Measurements from ENCODE around the gene KIF12. TPM values are rescaled to one million over a fixed set of nuclear protein-coding genes. Genes with fewer than 3 reads are reported as not detected.

Gene KIF12
- total and polyA plus RNA-seq, 2 donors (not counting 1 experiment from before 2014, with no cell fraction given), result not detected

DNA sequence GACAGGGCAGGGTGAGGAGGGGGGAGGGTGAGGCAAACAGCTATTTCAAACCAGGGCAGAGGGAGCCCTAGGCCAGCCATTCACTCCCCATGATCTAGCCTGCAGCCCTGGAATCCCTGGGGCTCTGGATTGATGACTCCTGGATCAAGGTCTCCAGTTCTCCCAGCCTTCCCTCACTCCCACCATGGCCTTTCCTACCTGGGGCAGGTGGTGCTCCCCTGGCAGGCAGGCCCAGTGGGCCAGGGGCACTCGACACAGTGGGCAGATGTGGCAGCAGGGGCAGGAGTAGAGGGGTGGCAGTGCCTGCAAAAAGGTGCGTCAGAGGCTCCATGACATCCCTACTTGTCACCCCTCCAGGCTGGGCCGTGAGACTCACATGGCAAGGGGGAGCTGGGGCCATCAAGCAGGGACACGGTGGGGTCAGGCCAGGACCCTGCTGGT is 6.0 kb downstream of the KIF12 start:
- H3K27me3 Mint-ChIP-seq, result peaks cover 34% of the 10 kb centered on the region

GRCh38 chr9:114092336-114092735 is 6.8 kb downstream of the KIF12 start:
- Histone ChIP-seq H3K79me2 (ENCODE audit: control insufficient read depth, insufficient read depth, low read length) (no peaks in the 10 kb centered on the region), H3K9me3 (ENCODE audit: control extremely low read depth in 1 of 3, control insufficient read depth in 2 of 3, insufficient read depth in 1 of 3, low read length in 2 of 3) (no peaks in the 10 kb centered on the region), H3K36me3 (replicated peaks in 1 of 2; ENCODE audit: control extremely low read depth in 1 of 2, control insufficient read depth in 1 of 2, extremely low read depth in 1 of 2, insufficient read depth in 2 of 2, low read length in 1 of 2) (no peaks in the 10 kb centered on the region), H3K9ac (ENCODE audit: low read length) (no peak overlapping the region), H3K4me3 (ENCODE audit: control extremely low read depth in 1 of 5, extremely low read depth in 1 of 5, insufficient read depth in 1 of 5, low read depth in 2 of 5, low read length in 4 of 5) (no peak overlapping the region), H2AFZ (ENCODE audit: insufficient read depth, low read depth, low read length, poor library complexity, severe bottlenecking) (no peak overlapping the region), H3K4me2 (replicated peaks; ENCODE audit: low read depth, low read length, poor library complexity, severe bottlenecking) (no peak overlapping the region), H3K4me1 (ENCODE audit: control insufficient read depth in 2 of 2, insufficient read depth in 2 of 2, low read length in 2 of 2) (peaks cover 0 to under 1% of the 10 kb centered on the region in 2 donors), H3K27ac (ENCODE audit: low read length in 2 of 2) (no peak overlapping the region), H3K27me3 (replicated peaks in 1 of 4; ENCODE audit: control extremely low read depth in 1 of 4, control insufficient read depth in 3 of 4, insufficient read depth in 4 of 4, low read length in 3 of 4) (peaks cover 0 to 18% (median 2%) of the 10 kb centered on the region in 4 experiments), H4K20me1 (ENCODE audit: control insufficient read depth, insufficient read depth, low read length, poor library complexity, severe bottlenecking) (no peaks in the 10 kb centered on the region)
- WGBS (ENCODE audit: insufficient coverage), result 100% methylated on average over 1 of the region's 4 CpGs
- peaks cover 3% of the 10 kb centered on the region for H3K4me1 Mint-ChIP-seq
- ATAC-seq (ENCODE audit: low read depth) (no peak), DNase-seq (no peak)
- ChIA-PET POLR2A (no interaction called here), CTCF (interaction anchor here (1.4 kb wide), 1 partner anchor 10 kb away, joined by 5 read pairs; no protein-coding TSS in a partner anchor)
- no peaks in the 10 kb centered on the region for H3K9me3 Mint-ChIP-seq (ENCODE audit: insufficient read depth)
- peaks cover 29% of the 10 kb centered on the region for H3K27me3 Mint-ChIP-seq
- TF ChIP-seq CTCF (IDR thresholded peaks at IDR 0.05) (no peak), EZH2 (IDR thresholded peaks at IDR 0.05; ENCODE audit: borderline replicate concordance, insufficient read depth, low read depth, low read length, poor library complexity, severe bottlenecking) (no peak)
- H3K4me3 Mint-ChIP-seq, result no peak overlapping the region
- no peak overlapping the region for H3K27ac Mint-ChIP-seq
- intact Hi-C loops (cut with micrococcal nuclease), result no loop called here

More for the DNA sequence above, 6.0 kb downstream of the KIF12 start:
- Histone ChIP-seq H3K4me2 (replicated peaks; ENCODE audit: low read depth, low read length, poor library complexity, severe bottlenecking) (no peak overlapping the region), H3K9ac (ENCODE audit: low read length) (no peak overlapping the region), H3K27me3 (replicated peaks in 1 of 4; ENCODE audit: control extremely low read depth in 1 of 4, control insufficient read depth in 3 of 4, insufficient read depth in 4 of 4, low read length in 3 of 4) (peaks cover 0 to 25% (median 5%) of the 10 kb centered on the region in 4 experiments), H3K4me1 (ENCODE audit: control insufficient read depth in 2 of 2, insufficient read depth in 2 of 2, low read length in 2 of 2) (peaks cover 5 to 6% of the 10 kb centered on the region in 2 donors), H4K20me1 (ENCODE audit: control insufficient read depth, insufficient read depth, low read length, poor library complexity, severe bottlenecking) (no peaks in the 10 kb centered on the region), H3K79me2 (ENCODE audit: control insufficient read depth, insufficient read depth, low read length) (no peaks in the 10 kb centered on the region), H3K27ac (ENCODE audit: low read length in 2 of 2) (no peak overlapping the region), H3K4me3 (ENCODE audit: control extremely low read depth in 1 of 5, extremely low read depth in 1 of 5, insufficient read depth in 1 of 5, low read depth in 2 of 5, low read length in 4 of 5) (no peak overlapping the region), H2AFZ (ENCODE audit: insufficient read depth, low read depth, low read length, poor library complexity, severe bottlenecking) (no peak overlapping the region), H3K9me3 (ENCODE audit: control extremely low read depth in 1 of 3, control insufficient read depth in 2 of 3, insufficient read depth in 1 of 3, low read length in 2 of 3) (no peaks in the 10 kb centered on the region), H3K36me3 (replicated peaks in 1 of 2; ENCODE audit: control extremely low read depth in 1 of 2, control insufficient read depth in 1 of 2, extremely low read depth in 1 of 2, insufficient read depth in 2 of 2, low read length in 1 of 2) (no peaks in the 10 kb centered on the region)
- ChIA-PET POLR2A (no interaction called here), CTCF (interaction anchor here (1.4 kb wide), 1 partner anchor 10 kb away, joined by 5 read pairs; no protein-coding TSS in a partner anchor)
- Mint-ChIP-seq H3K4me3 (no peak overlapping the region), H3K9me3 (ENCODE audit: insufficient read depth) (no peaks in the 10 kb centered on the region), H3K27ac (no peak overlapping the region), H3K4me1 (peaks cover 8% of the 10 kb centered on the region)
- DNase-seq (no peak), ATAC-seq (ENCODE audit: low read depth) (no peak)
- intact Hi-C loops (cut with micrococcal nuclease), result no loop called here
- no peak for TF ChIP-seq CTCF (IDR thresholded peaks at IDR 0.05)
- TF ChIP-seq EZH2 (IDR thresholded peaks at IDR 0.05; ENCODE audit: borderline replicate concordance, insufficient read depth, low read depth, low read length, poor library complexity, severe bottlenecking), result no peak
- WGBS (ENCODE audit: insufficient coverage), result 83% methylated on average over 4 of the region's 4 CpGs
